HS-27A (cell line): Measurements from ENCODE around the gene MEGF10.
"Not testable (repeated sequence)": the region's sequence is repeated elsewhere in the genome, so short reads cannot be mapped to it uniquely, and the experiment has no call there.

Experiments used
- DNase-seq: peaks from one replicate; pipeline ENCODE4 v3.0.0-alpha.2; 2012; ENCODE audit warnings: low read depth, missing footprints

The MEGF10 gene

DNA sequence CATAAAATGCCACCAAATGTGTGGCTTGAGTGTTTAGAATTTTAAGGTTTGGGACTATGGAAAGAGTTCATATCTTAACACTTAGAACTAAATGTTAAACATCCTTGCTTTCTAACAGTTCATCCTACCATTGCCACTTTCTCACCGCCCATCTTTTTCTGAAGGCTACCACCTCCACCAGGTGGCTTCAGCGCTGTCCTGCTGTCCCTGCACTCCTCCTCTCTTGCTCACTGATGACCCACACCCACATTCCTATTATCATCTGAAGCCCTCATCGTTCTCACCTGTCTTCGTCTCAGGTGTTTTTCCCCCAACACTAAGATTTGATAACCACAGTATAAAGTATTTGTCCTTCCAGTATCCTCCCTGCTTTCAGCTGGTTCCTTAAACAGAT, 7.4 kb downstream of the MEGF10 start:
- DNase-seq: no peak

- no peak for DNase-seq
Measured at GRCh38 chr5:127298656-127299055, 8.1 kb downstream of the MEGF10 start.

DNA sequence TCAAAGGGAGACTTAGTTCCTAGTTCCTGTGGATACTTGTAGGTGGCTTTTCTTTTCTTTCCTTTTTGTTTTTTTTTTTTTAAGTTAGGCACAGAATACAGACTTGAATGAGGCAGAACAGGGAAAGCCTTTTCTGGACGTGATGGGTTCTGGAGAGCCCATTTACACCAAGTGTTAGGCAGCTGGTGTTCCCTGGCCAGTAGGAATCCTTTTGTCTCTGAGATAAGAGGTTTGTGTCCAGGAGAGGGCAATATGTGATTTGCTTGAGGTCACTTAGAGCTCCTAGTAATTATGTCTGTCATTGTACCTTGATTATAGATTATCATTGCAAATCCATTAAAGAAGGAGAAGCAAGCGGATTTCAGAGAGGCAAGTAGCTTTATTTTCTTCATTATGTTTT, 9.1 kb downstream of the MEGF10 start:
- DNase-seq: no peak

DNA sequence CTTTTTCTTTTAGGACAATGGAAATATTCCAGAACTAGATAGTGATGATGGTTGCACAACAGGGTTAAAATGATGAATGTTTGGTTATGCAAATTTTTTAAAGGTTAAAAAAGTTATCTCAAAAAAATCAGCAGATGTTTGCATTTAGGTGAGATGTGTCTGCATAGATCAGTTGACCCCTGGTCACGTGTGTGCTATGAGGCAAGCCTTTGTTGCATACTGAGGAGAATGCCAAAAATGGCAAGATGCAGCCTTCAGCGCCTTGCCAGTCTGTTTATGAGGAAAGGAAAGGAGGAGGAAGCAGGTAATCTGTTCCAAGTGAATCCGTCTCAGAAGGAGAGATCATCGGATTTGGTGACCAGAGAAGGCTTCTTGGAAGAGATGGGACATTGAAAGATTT, 11.9 kb downstream of the MEGF10 start:
- no peak for DNase-seq

DNA sequence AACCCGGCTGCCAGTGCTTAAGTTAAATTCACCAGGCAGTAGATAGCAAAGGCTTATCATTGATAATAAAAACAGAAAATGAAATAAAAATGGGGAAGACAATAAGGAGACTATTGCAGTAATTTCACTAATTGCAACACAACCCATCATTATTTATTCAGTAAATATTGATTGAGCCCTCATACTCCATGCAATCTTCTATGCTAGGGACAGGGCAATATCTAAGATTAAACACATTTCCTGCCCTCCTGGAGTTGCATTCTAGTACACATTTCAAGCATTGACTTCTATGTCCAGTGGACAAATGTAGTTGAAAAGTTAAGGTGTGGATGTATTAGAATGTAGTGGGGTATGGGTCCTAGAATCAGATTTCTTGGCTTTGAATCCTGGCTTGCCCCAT, 12.8 kb downstream of the MEGF10 start:
- no peak for DNase-seq

DNA sequence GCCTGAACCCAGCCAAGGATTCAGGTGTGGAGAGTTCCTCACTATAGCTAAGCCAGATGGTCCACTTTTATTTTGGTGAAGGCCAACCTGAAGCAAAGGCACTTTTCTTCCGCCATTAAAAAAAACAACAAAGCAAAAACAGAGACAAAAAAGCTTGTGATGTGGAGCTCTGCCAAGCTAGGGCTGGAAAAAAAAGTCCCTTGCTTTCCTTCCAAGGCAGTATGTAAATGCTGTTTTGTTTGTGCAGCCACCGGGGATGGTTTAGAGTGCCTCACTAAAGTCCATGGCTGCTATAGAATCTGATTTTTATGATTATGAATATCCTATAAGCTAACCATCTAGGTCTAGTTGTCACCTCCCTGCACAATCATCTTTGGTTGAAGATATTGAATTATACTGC, 14.9 kb downstream of the MEGF10 start:
- DNase-seq: no peak

- no peak for DNase-seq
Measured at GRCh38 chr5:127306036-127306435, 15.4 kb downstream of the MEGF10 start.

DNA sequence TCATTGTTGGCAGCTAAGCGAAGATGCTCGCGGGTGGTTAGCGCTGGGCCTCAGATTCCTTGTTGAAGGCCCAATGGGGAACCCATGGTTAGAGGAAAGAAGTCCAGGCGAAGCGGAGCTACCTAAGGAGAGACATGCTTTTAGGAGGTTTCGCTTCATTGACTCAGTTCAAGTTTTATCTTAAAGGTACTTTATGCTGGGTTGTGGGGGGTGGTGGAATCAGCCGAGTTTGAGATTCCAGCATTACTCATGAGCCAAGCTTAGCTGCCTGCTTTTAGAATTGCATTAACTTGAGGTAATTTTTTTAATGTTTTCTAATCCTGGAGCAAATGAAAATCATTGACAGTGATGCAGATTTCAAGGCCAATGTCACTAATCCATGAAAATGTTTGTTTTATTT, 16.1 kb downstream of the MEGF10 start:
- DNase-seq: no peak

DNA sequence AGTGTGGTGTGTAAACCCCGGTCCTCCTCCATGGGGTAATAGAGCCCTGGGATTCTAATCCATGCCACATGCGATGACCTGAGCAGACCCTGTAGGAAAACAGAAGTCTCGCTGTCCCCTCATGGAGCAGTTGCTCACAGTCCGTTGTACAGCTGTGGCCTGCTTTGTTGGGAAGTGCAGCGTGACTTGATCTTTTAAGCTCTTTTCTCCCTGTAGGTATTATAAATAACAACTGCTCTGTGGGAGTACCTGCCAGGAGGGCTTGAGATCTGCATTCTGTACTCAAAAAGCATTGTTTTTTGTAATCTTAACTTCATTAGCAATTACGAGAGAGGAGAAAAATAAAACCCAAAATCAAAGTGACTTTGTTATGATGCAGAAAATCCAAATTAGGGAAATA, 17.3 kb downstream of the MEGF10 start:
- no peak for DNase-seq

DNA sequence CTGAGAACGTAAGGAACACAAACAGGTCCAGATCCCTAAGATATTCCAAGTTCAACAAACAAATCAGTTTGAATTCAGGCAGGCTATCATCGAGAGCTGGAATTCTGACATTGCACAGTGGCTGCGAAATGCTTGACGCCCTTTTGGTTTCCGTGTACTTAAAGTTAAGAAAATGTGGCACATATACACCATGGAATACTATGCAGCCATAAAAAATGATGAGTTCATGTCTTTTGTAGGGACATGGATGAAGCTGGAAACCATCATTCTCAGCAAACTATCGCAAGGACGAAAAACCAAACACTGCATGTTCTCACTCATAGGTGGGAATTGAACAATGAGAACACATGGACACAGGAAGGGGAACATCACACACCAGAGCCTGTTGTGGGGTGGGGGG, 17.7 kb downstream of the MEGF10 start:
- DNase-seq: not testable (repeated sequence)

- no peak for DNase-seq
Measured at GRCh38 chr5:127308945-127309344, 18.3 kb downstream of the MEGF10 start.

- DNase-seq: no peak
Measured at GRCh38 chr5:127311349-127311748, 20.8 kb downstream of the MEGF10 start.

- no peak for DNase-seq
Measured at GRCh38 chr5:127311781-127312525, 21.4 kb downstream of the MEGF10 start.

DNA sequence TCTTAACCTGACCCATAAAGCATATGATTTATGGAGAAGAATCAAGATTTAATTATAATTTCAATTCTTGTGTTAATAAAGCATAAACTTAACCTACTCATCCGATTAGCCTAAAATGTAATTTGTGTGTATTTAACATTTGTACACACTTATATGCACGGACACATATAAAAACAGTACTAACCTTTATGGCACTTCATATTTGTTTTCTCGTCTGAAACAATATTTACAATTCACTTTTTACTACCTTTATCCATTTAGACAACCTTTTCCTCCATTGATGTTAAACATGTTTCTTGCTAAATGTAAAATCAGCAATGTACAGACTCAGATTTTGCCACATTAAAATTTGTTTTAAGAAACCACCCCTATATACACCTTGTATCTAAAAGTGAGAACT, 22.8 kb downstream of the MEGF10 start:
- DNase-seq: no peak

- no peak for DNase-seq
Measured at GRCh38 chr5:127313847-127314473, 23.4 kb downstream of the MEGF10 start.

GRCh38 chr5:127316011-127316410, 25.4 kb downstream of the MEGF10 start:
- DNase-seq: no peak

- DNase-seq: not testable (repeated sequence)
Measured at GRCh38 chr5:127317385-127317784, 26.8 kb downstream of the MEGF10 start.

GRCh38 chr5:127320032-127320965, 29.7 kb downstream of the MEGF10 start:
- no peak for DNase-seq

DNA sequence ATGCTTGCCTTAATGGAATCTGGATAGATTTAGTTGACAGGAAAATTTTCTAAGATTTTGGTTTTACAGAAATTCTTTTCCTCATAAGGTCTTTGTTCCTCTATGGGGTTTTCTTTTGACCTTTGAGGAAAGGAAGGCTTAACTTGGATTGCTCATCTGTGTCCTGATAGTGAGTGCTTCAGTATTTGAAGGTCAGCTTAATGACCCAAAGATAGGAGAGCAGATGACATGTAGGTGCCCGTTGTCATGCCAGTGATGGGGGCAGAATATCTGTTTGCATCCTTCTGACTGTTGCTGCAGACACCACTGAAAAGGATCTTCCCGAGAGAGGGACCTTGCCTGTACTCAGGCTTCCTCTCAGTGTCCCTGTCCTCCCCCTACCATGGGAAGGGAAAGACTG, 30.9 kb downstream of the MEGF10 start:
- no peak for DNase-seq

- no peak for DNase-seq
Measured at GRCh38 chr5:127322403-127322802, 31.8 kb downstream of the MEGF10 start.

GRCh38 chr5:127324756-127325155, 34.2 kb downstream of the MEGF10 start:
- DNase-seq: no peak

DNA sequence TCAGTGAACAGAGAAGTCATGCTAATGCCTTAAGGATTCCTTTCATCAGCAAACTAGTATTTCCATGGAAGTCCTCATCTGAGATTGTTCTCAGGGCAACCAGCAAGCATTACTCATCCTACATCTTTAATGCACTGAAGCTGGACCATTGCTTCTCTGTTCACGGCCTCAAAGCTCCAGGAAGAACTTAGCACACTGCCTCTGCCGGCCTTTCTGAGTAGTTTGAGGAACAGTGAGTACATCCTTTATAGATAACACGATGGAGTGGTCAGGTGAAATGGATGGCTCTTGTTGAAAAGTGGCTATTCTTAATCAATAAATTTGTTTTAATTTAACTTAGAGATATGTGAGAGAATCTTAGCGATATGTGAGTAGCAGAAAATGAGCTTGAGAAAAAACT, 35.8 kb downstream of the MEGF10 start:
- no peak for DNase-seq
